Suprapubic skin (tissue), 4 donors: ENCODE data around the gene PIH1D2. TPM values are rescaled to one million over a fixed set of nuclear protein-coding genes. Genes with fewer than 3 reads are reported as not detected.
"Not testable (repeated sequence)": the region's sequence is repeated elsewhere in the genome, so short reads cannot be mapped to it uniquely, and the experiment has no call there.

Experiments used
- DNase-seq, 2 donors: peaks; one replicate each; pipeline ENCODE4 v3.0.0-alpha.2; 2019; ENCODE audit warnings: low spot score in 2 of 2
- H3K27ac ChIP-seq: fragments of 200-600 bp; sonication (generic); one replicate; pipeline ENCODE4 v1.5.1; 2019
- H3K27me3 ChIP-seq: fragments of 200-600 bp; sonication (generic); one replicate; pipeline ENCODE4 v1.5.1; 2019
- H3K36me3 ChIP-seq: fragments of 200-600 bp; sonication (generic); one replicate; pipeline ENCODE4 v1.5.1; 2019
- H3K4me1 ChIP-seq: fragments of 200-600 bp; sonication (generic); one replicate; pipeline ENCODE4 v1.5.1; 2019
- H3K4me3 ChIP-seq: fragments of 200-600 bp; sonication (generic); one replicate; pipeline ENCODE4 v1.5.1; 2019; ENCODE audit warnings: mild to moderate bottlenecking
- H3K9me3 ChIP-seq: fragments of 200-600 bp; sonication (generic); one replicate; pipeline ENCODE4 v1.5.1; 2019
- EP300 ChIP-seq: sonication (generic); formaldehyde crosslinking; IDR thresholded peaks from one replicate; pipeline ENCODE4 v1.6.1; 2017; ENCODE audit warnings: antibody characterized with exemption
- POLR2A ChIP-seq, 2 donors: fragments of 450-650 bp; IDR thresholded peaks; one replicate each; pipeline ENCODE4 v1.6.1; 2017; ENCODE audit warnings: antibody characterized with exemption in 2 of 2, mild to moderate bottlenecking in 2 of 2, moderate library complexity in 2 of 2
- POLR2AphosphoS5 ChIP-seq, 3 donors: sonication (generic); formaldehyde crosslinking; IDR thresholded peaks; one replicate each; pipeline ENCODE4 v1.6.1; 2017; ENCODE audit warnings: antibody characterized with exemption in 3 of 3
- WGBS: methylation state at CpG from one replicate; pipeline ENCODE4 v1.1.5; 2018; 5-methylcytosine and 5-hydroxymethylcytosine counted together
- total RNA-seq, 4 donors: library from RNA; depleted of rRNA; stranded (reverse); fragments of >200 nt; gene quantifications; one replicate each; pipeline ENCODE4 v1.1.0, GENCODE V29; 2016
- TF ChIP-seq, protein P1 (sequence below), 2 donors: fragments of 200-600 bp in 1 of 2; fragments of 450-650 bp in 1 of 2; sonication (generic) in 1 of 2; IDR thresholded peaks; one replicate each; pipeline ENCODE4 v1.5.1; 2016 to 2019; ENCODE audit warnings: antibody characterized with exemption in 2 of 2, mild to moderate bottlenecking in 1 of 2, moderate library complexity in 1 of 2

PIH1D2 gene
- total RNA-seq, 4 donors from 2014 or later, result 1.1 to 2.6 (median 2.3) TPM

DNA sequence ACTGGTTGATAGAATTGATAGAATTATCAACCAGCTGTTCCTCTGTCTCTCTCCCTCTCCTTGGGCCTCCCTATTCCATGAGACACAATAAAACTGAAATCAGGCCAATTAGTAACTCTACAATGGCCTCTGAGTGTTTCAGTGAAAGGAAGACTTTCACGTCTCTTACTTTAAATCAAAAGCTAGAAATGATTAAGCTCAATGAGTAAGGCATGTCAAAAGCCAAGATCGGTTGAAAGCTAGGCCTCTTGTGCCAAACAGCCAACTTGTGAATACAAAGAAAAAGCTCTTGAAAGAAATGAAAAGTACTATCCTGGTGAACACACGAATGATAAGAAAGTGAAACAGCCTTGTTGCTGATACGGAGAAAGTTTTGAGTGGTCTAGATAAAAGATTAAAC lies 16.6 kb downstream of the PIH1D2 start:
- Histone ChIP-seq H3K27me3 (no peaks in the 10 kb centered on the region), H3K4me3 (no peak overlapping the region), H3K27ac (no peak overlapping the region), H3K9me3 (no peaks in the 10 kb centered on the region), H3K36me3 (peaks cover 57% of the 10 kb centered on the region), H3K4me1 (no peaks in the 10 kb centered on the region)
- 83% methylated on average over 4 of the region's 4 CpGs for WGBS
- no peak for DNase-seq
- TF ChIP-seq EP300, result no peak
- TF ChIP-seq, protein P1, sequence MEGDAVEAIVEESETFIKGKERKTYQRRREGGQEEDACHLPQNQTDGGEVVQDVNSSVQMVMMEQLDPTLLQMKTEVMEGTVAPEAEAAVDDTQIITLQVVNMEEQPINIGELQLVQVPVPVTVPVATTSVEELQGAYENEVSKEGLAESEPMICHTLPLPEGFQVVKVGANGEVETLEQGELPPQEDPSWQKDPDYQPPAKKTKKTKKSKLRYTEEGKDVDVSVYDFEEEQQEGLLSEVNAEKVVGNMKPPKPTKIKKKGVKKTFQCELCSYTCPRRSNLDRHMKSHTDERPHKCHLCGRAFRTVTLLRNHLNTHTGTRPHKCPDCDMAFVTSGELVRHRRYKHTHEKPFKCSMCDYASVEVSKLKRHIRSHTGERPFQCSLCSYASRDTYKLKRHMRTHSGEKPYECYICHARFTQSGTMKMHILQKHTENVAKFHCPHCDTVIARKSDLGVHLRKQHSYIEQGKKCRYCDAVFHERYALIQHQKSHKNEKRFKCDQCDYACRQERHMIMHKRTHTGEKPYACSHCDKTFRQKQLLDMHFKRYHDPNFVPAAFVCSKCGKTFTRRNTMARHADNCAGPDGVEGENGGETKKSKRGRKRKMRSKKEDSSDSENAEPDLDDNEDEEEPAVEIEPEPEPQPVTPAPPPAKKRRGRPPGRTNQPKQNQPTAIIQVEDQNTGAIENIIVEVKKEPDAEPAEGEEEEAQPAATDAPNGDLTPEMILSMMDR (IDR thresholded peaks at IDR 0.05), result no peak
- TF ChIP-seq POLR2A (IDR thresholded peaks at IDR 0.05), result no peak
- no peak for TF ChIP-seq POLR2AphosphoS5 (IDR thresholded peaks at IDR 0.05)

DNA sequence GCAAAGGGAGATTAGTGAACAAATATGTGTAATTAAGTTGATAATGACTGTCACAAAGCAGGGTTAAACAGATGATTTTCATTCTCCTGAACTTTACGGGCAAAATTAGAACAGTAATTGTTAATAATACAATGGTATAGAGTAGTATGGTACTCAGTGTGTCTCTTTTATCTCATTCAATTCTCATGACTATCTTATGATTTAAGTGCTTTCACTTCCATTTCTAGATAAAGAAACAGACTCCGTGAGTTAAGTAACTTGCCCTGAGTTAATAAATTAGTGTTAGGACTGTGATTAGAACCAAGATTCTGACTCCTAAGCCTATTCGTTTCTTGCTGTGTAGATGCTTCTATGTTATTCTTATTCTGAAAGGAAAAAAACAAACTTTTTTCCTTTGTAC lies 22.0 kb downstream of the PIH1D2 start:
- Histone ChIP-seq H3K36me3 (peaks cover 56% of the 10 kb centered on the region), H3K9me3 (no peaks in the 10 kb centered on the region), H3K4me1 (peaks cover 4% of the 10 kb centered on the region), H3K27ac (no peak overlapping the region), H3K4me3 (no peak overlapping the region), H3K27me3 (no peaks in the 10 kb centered on the region)
- 90% methylated on average over 3 of the region's 3 CpGs for WGBS
- DNase-seq, result no peak
- TF ChIP-seq, protein P1 (IDR thresholded peaks at IDR 0.05), result no peak
- no peak for TF ChIP-seq EP300

DNA sequence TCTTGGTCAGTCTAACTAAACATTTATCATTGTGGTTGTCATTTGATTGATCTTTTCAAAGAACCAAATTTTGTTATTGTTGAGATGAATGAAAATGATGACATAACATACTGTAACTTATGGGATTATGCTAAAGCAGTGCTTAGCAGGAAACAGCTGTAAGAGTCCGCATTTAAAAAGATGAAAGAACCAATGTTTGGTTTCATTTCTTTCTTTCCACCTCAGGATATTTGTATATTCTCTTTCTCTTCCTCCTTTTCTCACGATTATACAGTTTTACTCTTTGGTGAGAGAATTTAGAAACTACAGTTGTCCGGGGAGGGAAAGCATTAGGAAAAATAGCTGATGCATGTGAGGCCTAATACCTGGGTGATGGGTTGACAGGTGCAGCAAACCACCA lies 23.1 kb downstream of the PIH1D2 start:
- 87% methylated on average over 3 of the region's 3 CpGs for WGBS
- H3K36me3 ChIP-seq, result peaks cover 57% of the 10 kb centered on the region
- TF ChIP-seq POLR2A (IDR thresholded peaks at IDR 0.05) (no peak), POLR2AphosphoS5 (IDR thresholded peaks at IDR 0.05) (no peak), EP300 (no peak)
- TF ChIP-seq, protein P1 (IDR thresholded peaks at IDR 0.05), result no peak

DNA sequence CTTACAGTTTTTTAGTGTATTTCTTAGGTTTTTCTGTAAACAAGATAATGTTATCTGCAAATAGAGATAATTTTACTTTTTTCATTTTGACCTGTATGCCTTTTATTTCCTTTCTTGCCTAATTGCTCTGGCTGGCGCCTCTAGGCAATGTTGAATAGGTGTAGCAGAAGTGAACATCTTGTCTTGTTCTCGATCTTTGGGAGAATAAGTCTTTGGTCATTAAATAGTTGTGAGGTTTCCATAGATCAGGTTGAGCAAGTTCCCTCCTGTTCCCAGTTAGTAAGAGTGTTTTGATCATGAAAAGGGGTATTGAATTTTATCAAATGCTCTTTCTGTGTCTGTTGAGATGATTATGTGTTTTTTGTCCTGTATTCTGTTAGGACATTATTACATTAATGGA lies 24.0 kb downstream of the PIH1D2 start:
- H3K9me3 ChIP-seq, result no peaks in the 10 kb centered on the region
- TF ChIP-seq POLR2AphosphoS5 (IDR thresholded peaks at IDR 0.05), result no peak
- TF ChIP-seq EP300, result no peak
- TF ChIP-seq, protein P1 (IDR thresholded peaks at IDR 0.05), result no peak
- no peak for TF ChIP-seq POLR2A (IDR thresholded peaks at IDR 0.05)
- no peak for DNase-seq
- H3K36me3 ChIP-seq, result peaks cover 67% of the 10 kb centered on the region
- no peak overlapping the region for H3K27ac ChIP-seq
- no peak overlapping the region for H3K4me3 ChIP-seq
- 47% methylated on average over 2 of the region's 2 CpGs for WGBS
- no peaks in the 10 kb centered on the region for H3K27me3 ChIP-seq
- H3K4me1 ChIP-seq, result peaks cover 4% of the 10 kb centered on the region

More for the DNA sequence above, 23.1 kb downstream of the PIH1D2 start:
- Histone ChIP-seq H3K27me3 (no peaks in the 10 kb centered on the region), H3K4me1 (peaks cover 4% of the 10 kb centered on the region), H3K9me3 (no peaks in the 10 kb centered on the region), H3K4me3 (no peak overlapping the region), H3K27ac (no peak overlapping the region)
- DNase-seq, result no peak

DNA sequence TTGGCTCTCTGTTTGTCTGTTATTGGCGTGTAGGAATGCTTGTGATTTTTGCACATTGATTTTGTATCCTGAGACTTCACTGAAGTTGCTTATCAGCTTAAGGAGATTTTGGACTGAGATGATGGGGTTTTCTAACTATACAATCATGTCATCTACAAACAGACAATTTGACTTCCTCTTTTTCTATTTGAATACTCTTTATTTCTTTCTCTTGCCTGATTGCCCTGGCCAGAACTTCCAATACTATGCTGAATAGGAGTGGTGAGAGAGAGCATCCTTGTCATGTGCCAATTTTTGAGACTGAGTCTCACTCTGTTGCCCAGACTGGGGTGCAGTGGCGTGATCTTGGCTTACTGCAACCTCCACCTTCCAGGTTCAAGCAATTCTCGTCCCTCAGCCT lies 25.6 kb downstream of the PIH1D2 start:
- not testable (repeated sequence) for H3K4me1 ChIP-seq, H3K9me3 ChIP-seq, H3K4me3 ChIP-seq, H3K27ac ChIP-seq, DNase-seq, H3K27me3 ChIP-seq
- peaks cover 69% of the 10 kb centered on the region for H3K36me3 ChIP-seq
- WGBS, result 96% methylated on average over 3 of the region's 3 CpGs

DNA sequence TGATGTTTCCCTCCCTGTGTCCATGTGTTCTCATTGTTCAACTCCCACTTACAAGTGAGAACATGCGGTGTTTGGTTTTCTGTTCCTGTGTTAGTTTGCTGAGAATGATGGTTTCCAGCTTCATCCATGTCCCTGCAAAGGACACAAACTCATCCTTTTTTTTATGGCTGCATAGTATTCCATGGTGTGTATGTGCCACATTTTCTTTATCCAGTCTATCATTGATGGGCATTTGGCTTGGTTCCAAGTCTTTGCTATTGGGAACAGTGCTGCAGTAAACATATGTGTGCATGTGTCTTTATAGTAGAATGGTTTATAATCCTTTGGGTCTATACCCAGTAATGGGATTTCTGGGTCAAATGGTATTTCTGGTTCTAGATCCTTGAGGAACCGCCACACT lies 27.2 kb downstream of the PIH1D2 start:
- H3K36me3 ChIP-seq, result peaks cover 53% of the 10 kb centered on the region
- WGBS, result 90% methylated on average over 2 of the region's 2 CpGs
- not testable (repeated sequence) for H3K27ac ChIP-seq, H3K4me3 ChIP-seq, H3K27me3 ChIP-seq, H3K9me3 ChIP-seq, H3K4me1 ChIP-seq, DNase-seq
